Activated CD4-positive, alpha-beta T cell treated with anti-CD3 and anti-CD28 coated beads for 36 hours (primary cell): ENCODE measurements around the gene GIMAP5. TPM values are rescaled to one million over a fixed set of nuclear protein-coding genes. Genes with fewer than 3 reads are reported as not detected.
"Not testable (repeated sequence)": the region's sequence is repeated elsewhere in the genome, so short reads cannot be mapped to it uniquely, and the experiment has no call there.

Experiments used
- ATAC-seq: fragments of 200-7000 bp; cut with Tn5 transposase; one replicate; pipeline ENCODE4 v1.10.0; 2021; ENCODE audit warnings: mild to moderate bottlenecking, moderate library complexity
- CTCF ChIA-PET: fragments of 350-600 bp; sonication (Branson Sonifier 250); formaldehyde crosslinking; loops from one replicate; lab custom pipeline; 2021; ENCODE audit warnings: antibody characterized with exemption; lab: Charles Lee
- POLR2A ChIA-PET: fragments of 350-600 bp; sonication (Branson Sonifier 250); formaldehyde crosslinking; loops from one replicate; lab custom pipeline; 2021; ENCODE audit warnings: antibody characterized with exemption, inconsistent platforms; lab: Charles Lee
- DNase-seq: peaks from one replicate; pipeline ENCODE4 v3.0.0-alpha.2; 2020
- H3K27ac Mint-ChIP-seq: one replicate; pipeline ENCODE4 v1.8.0; 2021; ENCODE audit warnings: mixed read lengths
- H3K27me3 Mint-ChIP-seq: one replicate; pipeline ENCODE4 v1.8.0; 2021; ENCODE audit warnings: mixed read lengths
- H3K36me3 Mint-ChIP-seq: one replicate; pipeline ENCODE4 v1.8.0; 2021; ENCODE audit warnings: low read depth, mixed read lengths
- H3K4me1 Mint-ChIP-seq: one replicate; pipeline ENCODE4 v1.8.0; 2021; ENCODE audit warnings: mixed read lengths
- H3K4me3 Mint-ChIP-seq: one replicate; pipeline ENCODE4 v1.8.0; 2021; ENCODE audit warnings: mild to moderate bottlenecking, moderate library complexity, mixed read lengths
- H3K9me3 Mint-ChIP-seq: one replicate; pipeline ENCODE4 v1.8.0; 2021; ENCODE audit warnings: low read depth, mixed read lengths
- intact Hi-C, 2 experiments: fragments of 100-400 bp; cut with DNase I in 1 of 2; cut with micrococcal nuclease in 1 of 2; formaldehyde crosslinking; loops; one replicate each; pipeline versions ENCODE4 v1.14.2 to v1.15.1; 2022 to 2024; cut with DNase I, micrococcal nuclease
- total RNA-seq, 2 experiments: library from RNA; stranded (reverse); gene quantifications; one replicate each; pipeline ENCODE4 v1.2.3, GENCODE V29; 2021

The GIMAP5 gene
- total RNA-seq, 2 experiments from 2014 or later = 47.6 to 53.3 TPM

GRCh38 chr7:150756858-150757257 is 19.6 kb downstream of the GIMAP5 start:
- peaks cover 4% of the 10 kb centered on the region for H3K36me3 Mint-ChIP-seq
- ChIA-PET CTCF (interaction anchor here (0.6 to 5.0 kb wide), 14 partner anchors 9 to 319 kb away, joined by 3 to 69 read pairs (median 4); partner anchors contain the start of genes GIMAP5 and GIMAP8), POLR2A (no interaction called here)
- peak overlapping the region; percentile 7 for H3K4me3 Mint-ChIP-seq
- peaks cover 2% of the 10 kb centered on the region for H3K9me3 Mint-ChIP-seq
- H3K4me1 Mint-ChIP-seq = peaks cover 49% of the 10 kb centered on the region
- ATAC-seq (no peak), DNase-seq (no peak)
- intact Hi-C loops = loop anchor here (1.0 to 5.0 kb wide), 4 partner anchors 309 to 470 kb away; partner anchors contain the start of genes REPIN1 (in 1 of the 2) and ZNF775 (in 1 of the 2)
- H3K27me3 Mint-ChIP-seq = no peaks in the 10 kb centered on the region
- peak overlapping the region; percentile 89 for H3K27ac Mint-ChIP-seq

GRCh38 chr7:150759479-150759878 is 22.3 kb downstream of the GIMAP5 start:
- no peak overlapping the region for H3K4me3 Mint-ChIP-seq
- no peaks in the 10 kb centered on the region for H3K27me3 Mint-ChIP-seq
- peaks cover 2% of the 10 kb centered on the region for H3K9me3 Mint-ChIP-seq
- CTCF ChIA-PET = interaction anchor here (0.7 to 2.0 kb wide), 9 partner anchors 11 to 402 kb away, joined by 3 to 9 read pairs (median 4); partner anchors contain the start of gene GIMAP7
- no peak overlapping the region for H3K27ac Mint-ChIP-seq
- POLR2A ChIA-PET = no interaction called here
- intact Hi-C loops = loop anchor here (5.0 kb wide), 3 partner anchors 382 to 472 kb away; partner anchors contain the start of genes REPIN1 (in 1 of the 2) and ZNF775 (in 1 of the 2)
- DNase-seq = no peak
- ATAC-seq = no peak
- peaks cover 27% of the 10 kb centered on the region for H3K4me1 Mint-ChIP-seq
- peaks cover 2% of the 10 kb centered on the region for H3K36me3 Mint-ChIP-seq

GRCh38 chr7:150766334-150766709 is 29.1 kb downstream of the GIMAP5 start:
- H3K4me3 Mint-ChIP-seq = no peak overlapping the region
- no peak overlapping the region for H3K27ac Mint-ChIP-seq
- H3K4me1 Mint-ChIP-seq = peaks cover 3% of the 10 kb centered on the region
- DNase-seq (no peak), ATAC-seq (no peak)
- CTCF ChIA-PET = interaction anchor here (1.0 to 1.3 kb wide), 3 partner anchors 11 to 481 kb away, joined by 3 read pairs; no protein-coding TSS in a partner anchor
- H3K36me3 Mint-ChIP-seq = peaks cover 2% of the 10 kb centered on the region
- H3K27me3 Mint-ChIP-seq = no peaks in the 10 kb centered on the region
- peaks cover 2% of the 10 kb centered on the region for H3K9me3 Mint-ChIP-seq
- intact Hi-C loops = no loop called here
- POLR2A ChIA-PET = no interaction called here

GRCh38 chr7:150769768-150770167 is 32.5 kb downstream of the GIMAP5 start:
- intact Hi-C loops = no loop called here
- Mint-ChIP-seq H3K4me1 (peaks cover 3% of the 10 kb centered on the region), H3K36me3 (peaks cover 4% of the 10 kb centered on the region), H3K27ac (no peak overlapping the region), H3K27me3 (no peaks in the 10 kb centered on the region), H3K9me3 (peaks cover 7% of the 10 kb centered on the region), H3K4me3 (no peak overlapping the region)
- CTCF ChIA-PET = interaction anchor here (0.7 to 1.6 kb wide), 3 partner anchors 9 to 518 kb away, joined by 5 to 8 read pairs (median 5); no protein-coding TSS in a partner anchor
- ATAC-seq (no peak), DNase-seq (no peak)
- POLR2A ChIA-PET = no interaction called here

GRCh38 chr7:150774131-150774530 is 36.9 kb downstream of the GIMAP5 start:
- POLR2A ChIA-PET, H3K36me3 Mint-ChIP-seq, ATAC-seq, DNase-seq, intact Hi-C loops, H3K27ac Mint-ChIP-seq, H3K9me3 Mint-ChIP-seq, CTCF ChIA-PET, H3K4me1 Mint-ChIP-seq, H3K27me3 Mint-ChIP-seq, H3K4me3 Mint-ChIP-seq: not testable (repeated sequence)

GRCh38 chr7:150778014-150778737 is 41.0 kb downstream of the GIMAP5 start:
- Mint-ChIP-seq H3K27me3 (peaks cover 3% of the 10 kb centered on the region), H3K9me3 (peaks cover 7% of the 10 kb centered on the region), H3K36me3 (peaks cover 4% of the 10 kb centered on the region), H3K27ac (no peak overlapping the region), H3K4me1 (peaks cover 4% of the 10 kb centered on the region), H3K4me3 (no peak overlapping the region)
- intact Hi-C loops = loop anchor here (1.0 to 5.0 kb wide), 5 partner anchors 99 to 334 kb away; no protein-coding TSS in a partner anchor
- CTCF ChIA-PET = interaction anchor here (0.6 to 1.6 kb wide), 19 partner anchors 8 to 224 kb away, joined by 3 to 9 read pairs (median 4); no protein-coding TSS in a partner anchor
- POLR2A ChIA-PET = interaction anchor here (0.7 kb wide), 2 partner anchors 367 to 465 kb away, joined by 3 to 4 read pairs; no protein-coding TSS in a partner anchor
- no peak for DNase-seq
- ATAC-seq = no peak

- DNase-seq (peak; percentile 88), ATAC-seq (peak; percentile 75)
- H3K27ac Mint-ChIP-seq = no peak overlapping the region
- peaks cover 4% of the 10 kb centered on the region for H3K36me3 Mint-ChIP-seq
- ChIA-PET CTCF (interaction anchor here (0.6 to 1.6 kb wide), 21 partner anchors 8 to 224 kb away, joined by 3 to 9 read pairs (median 4); no protein-coding TSS in a partner anchor), POLR2A (interaction anchor here (0.7 kb wide), 2 partner anchors 368 to 465 kb away, joined by 3 to 4 read pairs; no protein-coding TSS in a partner anchor)
- peaks cover 4% of the 10 kb centered on the region for H3K4me1 Mint-ChIP-seq
- intact Hi-C loops = loop anchor here (1.0 to 5.0 kb wide), 5 partner anchors 98 to 333 kb away; no protein-coding TSS in a partner anchor
- H3K4me3 Mint-ChIP-seq = no peak overlapping the region
- H3K9me3 Mint-ChIP-seq = peaks cover 3% of the 10 kb centered on the region
- peaks cover 3% of the 10 kb centered on the region for H3K27me3 Mint-ChIP-seq
Measured at GRCh38 chr7:150778738-150779301, 41.6 kb downstream of the GIMAP5 start.

- no peak overlapping the region for H3K4me3 Mint-ChIP-seq
- ChIA-PET POLR2A (no interaction called here), CTCF (interaction anchor here (0.5 to 1.2 kb wide), 2 partner anchors 96 to 435 kb away, joined by 3 read pairs; no protein-coding TSS in a partner anchor)
- H3K27ac Mint-ChIP-seq = no peak overlapping the region
- H3K9me3 Mint-ChIP-seq = no peaks in the 10 kb centered on the region
- H3K27me3 Mint-ChIP-seq = peaks cover 3% of the 10 kb centered on the region
- no peaks in the 10 kb centered on the region for H3K36me3 Mint-ChIP-seq
- no peak for DNase-seq
- intact Hi-C loops = no loop called here
- ATAC-seq = no peak
- peaks cover 4% of the 10 kb centered on the region for H3K4me1 Mint-ChIP-seq
Measured at GRCh38 chr7:150780292-150780691, 43.1 kb downstream of the GIMAP5 start.

- Mint-ChIP-seq H3K4me3 (no peak overlapping the region), H3K27me3 (peaks cover 3% of the 10 kb centered on the region), H3K36me3 (no peaks in the 10 kb centered on the region), H3K27ac (no peak overlapping the region), H3K9me3 (no peaks in the 10 kb centered on the region), H3K4me1 (peaks cover 10% of the 10 kb centered on the region)
- DNase-seq (no peak), ATAC-seq (no peak)
- intact Hi-C loops = no loop called here
- ChIA-PET CTCF (interaction anchor here (0.6 to 1.6 kb wide), 3 partner anchors 18 to 143 kb away, joined by 3 to 4 read pairs (median 3); no protein-coding TSS in a partner anchor), POLR2A (no interaction called here)
Measured at GRCh38 chr7:150781103-150781502, 43.9 kb downstream of the GIMAP5 start.

- Mint-ChIP-seq H3K36me3 (no peaks in the 10 kb centered on the region), H3K4me1 (peaks cover 11% of the 10 kb centered on the region), H3K4me3 (no peak overlapping the region), H3K9me3 (no peaks in the 10 kb centered on the region), H3K27me3 (peaks cover 3% of the 10 kb centered on the region), H3K27ac (no peak overlapping the region)
- ChIA-PET POLR2A (no interaction called here), CTCF (interaction anchor here (1.6 kb wide), 1 partner anchor 17 kb away, joined by 4 read pairs; no protein-coding TSS in a partner anchor)
- ATAC-seq = no peak
- DNase-seq = no peak
- intact Hi-C loops = no loop called here
Measured at GRCh38 chr7:150781961-150782360, 44.7 kb downstream of the GIMAP5 start.

GRCh38 chr7:150784120-150784736 is 47.0 kb downstream of the GIMAP5 start:
- ChIA-PET CTCF (no interaction called here), POLR2A (no interaction called here)
- H3K36me3 Mint-ChIP-seq = no peaks in the 10 kb centered on the region
- no peak overlapping the region for H3K4me3 Mint-ChIP-seq
- peaks cover 3% of the 10 kb centered on the region for H3K27me3 Mint-ChIP-seq
- no peaks in the 10 kb centered on the region for H3K9me3 Mint-ChIP-seq
- H3K4me1 Mint-ChIP-seq = peaks cover 7% of the 10 kb centered on the region
- intact Hi-C loops = no loop called here
- no peak overlapping the region for H3K27ac Mint-ChIP-seq
- DNase-seq (no peak), ATAC-seq (no peak)
